SHP77 (cell line): ENCODE results near the gene PIP4K2C.

Source experiments
- DNase-seq, 2 experiments: peaks; one replicate each; lab custom pipeline; 2025; lab: John Stamatoyannopoulos, UW

PIP4K2C gene

GRCh38 chr12:57590864-57591781 lies at the start of gene PIP4K2C:
TSS of gene PIP4K2C (plus strand) at chr12:57591192. CDS start at chr12:57591290, 98 bp downstream.
- DNase-seq: peak; percentile 72 to 90

- DNase-seq: no peak
Measured at GRCh38 chr12:57541717-57542116, 49.3 kb upstream of the PIP4K2C start.

GRCh38 chr12:57543581-57543980 lies 47.4 kb upstream of the PIP4K2C start:
- no peak for DNase-seq

- peak; percentile 35 to 65 for DNase-seq
Measured at GRCh38 chr12:57545809-57546437, 45.1 kb upstream of the PIP4K2C start.

GRCh38 chr12:57546438-57547287 lies 44.3 kb upstream of the PIP4K2C start, which contains the start of gene DCTN2:
TSS of gene DCTN2 (minus strand) at chr12:57547192. CDS start at chr12:57547063, 129 bp downstream.
- peak; percentile 95 to 96 for DNase-seq

GRCh38 chr12:57547288-57548012 lies 43.5 kb upstream of the PIP4K2C start:
- DNase-seq: no peak

- no peak for DNase-seq
Measured at GRCh38 chr12:57548013-57548315, 43.0 kb upstream of the PIP4K2C start.

- DNase-seq: no peak
Measured at GRCh38 chr12:57548488-57548887, 42.5 kb upstream of the PIP4K2C start.

- no peak for DNase-seq
Measured at GRCh38 chr12:57549203-57549908, 41.6 kb upstream of the PIP4K2C start.

GRCh38 chr12:57549909-57550640 lies 40.9 kb upstream of the PIP4K2C start, which contains the start of gene KIF5A:
TSS of gene KIF5A (plus strand) at chr12:57550044. CDS start at chr12:57550272, 228 bp downstream.
- peak; percentile 11 to 40 for DNase-seq

GRCh38 chr12:57550641-57551549 lies 40.1 kb upstream of the PIP4K2C start:
- DNase-seq: no peak

- DNase-seq: no peak
Measured at GRCh38 chr12:57551637-57552305, 39.2 kb upstream of the PIP4K2C start.

GRCh38 chr12:57552306-57552651 lies 38.7 kb upstream of the PIP4K2C start:
- no peak for DNase-seq

- no peak for DNase-seq
Measured at GRCh38 chr12:57552835-57553313, 38.1 kb upstream of the PIP4K2C start.

- DNase-seq: no peak
Measured at GRCh38 chr12:57553343-57554202, 37.4 kb upstream of the PIP4K2C start.

- DNase-seq: no peak
Measured at GRCh38 chr12:57554453-57554852, 36.5 kb upstream of the PIP4K2C start.

GRCh38 chr12:57554897-57555296 lies 36.1 kb upstream of the PIP4K2C start:
- no peak for DNase-seq
